ENCODE measurements around the gene ZNF136. TPM values are rescaled to one million over a fixed set of nuclear protein-coding genes. Genes with fewer than 3 reads are reported as not detected.
A peak's percentile ranks its signal among the peaks of the same experiment; 100 is the strongest.

The ZNF136 gene
- total and polyA plus RNA-seq, 2 of the 13 experiments (the other 11 are each of a cell fraction or from before 2014, with no cell fraction given) = 2.5 to 10.2 TPM

GRCh38 chr19:12194827-12195731 is 32.2 kb downstream of the ZNF136 start:
- no peaks in the 10 kb centered on the region for H3K79me2 ChIP-seq (ENCODE audit: insufficient read depth, low read length)
- in situ Hi-C loops (cut with HindIII; ENCODE audit: extremely low pct_ligation_motif_present, low pct_unique_long_range_greater_than_20kb) = no loop called here
- intact Hi-C loops (cut with micrococcal nuclease; ENCODE audit: unreplicated experiment) = no loop called here
- FAIRE-seq = no peak
- CTCF ChIA-PET (ENCODE audit: low intra/inter-chr PET ratio, low total read pairs) = no interaction called here
- no peak overlapping the region for H3K4me2 ChIP-seq (ENCODE audit: low read depth, low read length)
- H3K9me3 ChIP-seq (ENCODE audit: low read length) = peaks cover 9% of the 10 kb centered on the region
- H3K27ac ChIP-seq (ENCODE audit: extremely low read length, insufficient read depth, low read length) = no peak overlapping the region
- WGBS (ENCODE audit: low lambda C conversion rate) = 97% methylated on average over 45 of the region's 62 CpGs
- peaks cover 0 to 4% of the 10 kb centered on the region in 2 experiments; a peak in 2 of 5 replicates for H3K36me3 ChIP-seq (replicated peaks in 1 of 2; ENCODE audit: control insufficient read depth in 1 of 2, insufficient read depth in 2 of 2, low read length in 2 of 2)
- no TSS peak for BruUV-seq (replicated peaks)
- H3K4me1 ChIP-seq (ENCODE audit: insufficient read depth, low read length) = no peaks in the 10 kb centered on the region
- H3K4me3 ChIP-seq (replicated peaks in 1 of 3; ENCODE audit: insufficient read depth in 1 of 3, low read depth in 2 of 3, low read length in 3 of 3) = no peak overlapping the region
- H3K9ac ChIP-seq (ENCODE audit: insufficient read depth, low read depth, low read length) = no peak overlapping the region
- no peak for TF ChIP-seq ZBTB10 (CRISPR knock-in tag; IDR thresholded peaks at IDR 0.05; ENCODE audit: borderline replicate concordance)
- no peak for TF ChIP-seq ZNF788 (CRISPR knock-in tag; IDR thresholded peaks at IDR 0.05; ENCODE audit: borderline replicate concordance)
- TF ChIP-seq THYN1 (CRISPR knock-in tag; IDR thresholded peaks at IDR 0.05; ENCODE audit: borderline replicate concordance, low read depth) = no peak
- TF ChIP-seq TBL1XR1 (IDR thresholded peaks at IDR 0.05; ENCODE audit: borderline replicate concordance, low read length, partially characterized antibody) = no peak
- peak; percentile 70 for TF ChIP-seq AGO2 (optimal IDR thresholded peaks at IDR 0.05; ENCODE audit: low read depth, low read length)
- TF ChIP-seq ZNF513 (CRISPR knock-in tag; conservative IDR thresholded peaks at IDR 0.05) = no peak
- no peaks in the 10 kb centered on the region for H4K20me1 ChIP-seq (ENCODE audit: insufficient read depth, low read length)
- H2AFZ ChIP-seq (ENCODE audit: low read length) = no peak overlapping the region
- ATAC-seq = no peak
- DNase-seq (ENCODE audit: low spot score) = no peak
- POLR2A ChIA-PET = no interaction called here
- H3K27me3 ChIP-seq (ENCODE audit: control insufficient read depth in 1 of 2, insufficient read depth in 2 of 2, low read length in 2 of 2) = no peaks in the 10 kb centered on the region

All from HepG2 (cell line).